ENCODE results near the gene CCL17.

DNA sequence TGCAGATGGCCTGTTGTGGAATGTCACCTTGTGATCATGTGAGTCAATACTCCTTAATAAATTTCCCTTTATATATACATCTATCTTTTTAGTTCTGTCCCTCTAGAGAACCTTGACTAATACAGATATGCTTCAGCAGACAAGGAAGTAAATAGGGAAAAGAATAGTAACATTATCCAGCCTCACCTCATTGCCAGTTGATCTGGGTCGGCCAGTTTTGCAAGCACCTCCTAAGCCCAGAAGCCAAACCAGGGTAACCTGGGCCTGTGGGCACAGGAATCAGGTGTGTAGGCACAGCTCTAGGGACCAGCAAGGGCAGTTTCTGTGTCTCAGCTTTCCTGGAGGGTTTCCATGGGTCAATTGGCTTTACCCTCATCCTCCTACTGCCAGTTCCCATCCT lies 11.9 kb upstream of the CCL17 start:
- TF ChIP-seq, protein P1, sequence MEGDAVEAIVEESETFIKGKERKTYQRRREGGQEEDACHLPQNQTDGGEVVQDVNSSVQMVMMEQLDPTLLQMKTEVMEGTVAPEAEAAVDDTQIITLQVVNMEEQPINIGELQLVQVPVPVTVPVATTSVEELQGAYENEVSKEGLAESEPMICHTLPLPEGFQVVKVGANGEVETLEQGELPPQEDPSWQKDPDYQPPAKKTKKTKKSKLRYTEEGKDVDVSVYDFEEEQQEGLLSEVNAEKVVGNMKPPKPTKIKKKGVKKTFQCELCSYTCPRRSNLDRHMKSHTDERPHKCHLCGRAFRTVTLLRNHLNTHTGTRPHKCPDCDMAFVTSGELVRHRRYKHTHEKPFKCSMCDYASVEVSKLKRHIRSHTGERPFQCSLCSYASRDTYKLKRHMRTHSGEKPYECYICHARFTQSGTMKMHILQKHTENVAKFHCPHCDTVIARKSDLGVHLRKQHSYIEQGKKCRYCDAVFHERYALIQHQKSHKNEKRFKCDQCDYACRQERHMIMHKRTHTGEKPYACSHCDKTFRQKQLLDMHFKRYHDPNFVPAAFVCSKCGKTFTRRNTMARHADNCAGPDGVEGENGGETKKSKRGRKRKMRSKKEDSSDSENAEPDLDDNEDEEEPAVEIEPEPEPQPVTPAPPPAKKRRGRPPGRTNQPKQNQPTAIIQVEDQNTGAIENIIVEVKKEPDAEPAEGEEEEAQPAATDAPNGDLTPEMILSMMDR (conservative IDR thresholded peaks at IDR 0.05 in 1 of 2, IDR thresholded peaks at IDR 0.05 in 1 of 2; ENCODE audit: extremely low read depth in 1 of 2, insufficient read depth in 1 of 2, low read depth in 1 of 2, low read length in 2 of 2) = no peak
- no peak for TF ChIP-seq EZH2 (IDR thresholded peaks at IDR 0.05; ENCODE audit: borderline replicate concordance, low read length)

All from mammary epithelial cell (primary cell).